NCI-H2227 (cell line): ENCODE results near the gene FAM25G.
"Not testable (repeated sequence)": the region's sequence is repeated elsewhere in the genome, so short reads cannot be mapped to it uniquely, and the experiment has no call there.

Experiments used
- DNase-seq: peaks from one replicate; lab custom pipeline; 2025; ENCODE audit not compliant: unreplicated experiment; lab: John Stamatoyannopoulos, UW

FAM25G gene

GRCh38 chr10:47491600-47491999, at the start of gene FAM25G:
Gene FAM25G (minus strand): TSS chr10:47491700. CDS start chr10:47491674, 26 bp downstream.
- DNase-seq = not testable (repeated sequence)

GRCh38 chr10:47536430-47536829, 44.9 kb upstream of the FAM25G start:
- not testable (repeated sequence) for DNase-seq

GRCh38 chr10:47523475-47523874, 32.0 kb upstream of the FAM25G start, which contains the start of gene AGAP9:
Gene AGAP9 (minus strand): TSS chr10:47523638. CDS start chr10:47523526, 112 bp downstream.
- not testable (repeated sequence) for DNase-seq

DNA sequence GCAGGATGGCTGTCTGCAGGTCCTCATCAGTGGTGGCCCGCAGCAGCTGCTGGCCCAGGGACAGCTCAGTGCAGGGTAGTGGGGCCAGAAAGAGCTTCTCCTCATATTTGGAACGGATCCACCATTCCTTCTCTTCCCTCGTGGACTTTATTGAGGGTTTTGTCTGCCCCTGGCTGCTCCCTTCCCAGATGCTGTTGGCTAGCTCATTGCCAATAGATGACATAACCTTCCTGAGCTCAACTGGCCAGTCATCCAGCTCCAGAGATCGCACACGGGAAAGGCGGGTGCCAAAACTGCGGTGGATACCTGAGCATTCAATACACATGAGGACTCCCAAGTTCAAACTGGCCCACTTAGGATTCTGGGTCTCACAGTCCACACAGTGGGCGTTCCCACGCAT, 10.8 kb upstream of the FAM25G start:
- DNase-seq = not testable (repeated sequence)

- DNase-seq = not testable (repeated sequence)
Measured at GRCh38 chr10:47494226-47494625, 2.7 kb upstream of the FAM25G start.

- DNase-seq = not testable (repeated sequence)
Measured at GRCh38 chr10:47489630-47490029, 1.9 kb downstream of the FAM25G start.

DNA sequence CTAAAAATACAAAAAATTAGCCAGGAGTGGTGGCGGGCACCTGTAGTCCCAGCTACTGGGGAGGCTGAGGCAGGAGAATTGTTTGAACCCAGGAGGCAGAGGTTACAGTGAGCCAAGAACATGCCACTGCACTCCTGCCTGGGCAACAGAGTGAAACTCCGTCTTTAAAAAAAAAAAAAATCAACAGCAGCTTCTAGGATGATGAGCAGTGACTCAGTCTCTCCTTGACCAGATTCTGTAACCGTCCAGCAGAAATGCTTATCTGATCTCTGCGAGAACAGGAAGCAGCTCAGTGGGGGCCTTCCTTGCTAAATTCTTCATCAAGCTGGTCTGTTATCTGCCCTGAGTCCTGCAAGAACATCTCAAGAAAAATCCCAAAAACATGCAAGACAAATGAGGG, 5.6 kb downstream of the FAM25G start:
- not testable (repeated sequence) for DNase-seq

DNA sequence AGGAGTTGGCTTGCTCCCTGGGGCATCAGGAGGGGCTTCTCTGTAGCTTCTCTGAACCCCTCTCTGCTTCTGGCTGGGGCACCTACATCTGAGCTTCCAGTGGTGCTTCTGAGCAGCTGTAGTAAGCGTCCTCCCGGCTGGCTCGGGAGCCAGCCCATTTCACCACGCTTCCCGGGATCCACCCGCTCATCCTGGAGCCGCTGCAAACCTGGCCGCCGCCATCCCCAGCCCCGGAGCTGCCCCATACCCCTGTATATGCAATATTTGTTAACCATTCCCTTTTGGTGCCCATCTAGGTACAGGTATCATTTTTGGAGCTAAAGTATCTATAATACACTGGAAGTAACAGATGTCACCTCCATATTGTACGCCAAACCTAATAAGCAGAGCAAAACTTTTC, 6.7 kb downstream of the FAM25G start:
- DNase-seq = not testable (repeated sequence)

GRCh38 chr10:47483923-47484322, 7.6 kb downstream of the FAM25G start, which contains the start of gene ANXA8:
Gene ANXA8 (minus strand): TSS chr10:47484115. CDS start chr10:47483933, 182 bp downstream.
- DNase-seq = not testable (repeated sequence)

DNA sequence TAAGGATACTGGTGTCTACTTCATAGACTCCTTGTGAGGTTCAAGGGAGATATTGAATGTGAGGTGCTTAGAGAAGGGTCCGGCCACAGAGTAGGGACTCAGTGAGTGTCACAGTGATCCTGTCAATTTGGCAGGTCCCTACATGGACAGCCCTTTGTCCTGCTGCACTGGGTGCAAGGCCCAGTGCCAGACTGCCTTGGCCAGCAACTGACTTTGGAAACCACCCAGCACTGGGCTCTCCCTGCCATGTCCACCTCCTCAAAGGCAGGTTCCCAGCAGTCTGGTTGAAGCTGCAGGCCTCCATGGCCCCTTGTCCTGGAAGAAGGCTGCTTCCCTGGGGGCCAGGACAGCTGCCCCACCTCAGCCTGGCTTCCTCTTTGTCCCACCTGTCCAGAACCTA, 9.1 kb downstream of the FAM25G start:
- DNase-seq = not testable (repeated sequence)

DNA sequence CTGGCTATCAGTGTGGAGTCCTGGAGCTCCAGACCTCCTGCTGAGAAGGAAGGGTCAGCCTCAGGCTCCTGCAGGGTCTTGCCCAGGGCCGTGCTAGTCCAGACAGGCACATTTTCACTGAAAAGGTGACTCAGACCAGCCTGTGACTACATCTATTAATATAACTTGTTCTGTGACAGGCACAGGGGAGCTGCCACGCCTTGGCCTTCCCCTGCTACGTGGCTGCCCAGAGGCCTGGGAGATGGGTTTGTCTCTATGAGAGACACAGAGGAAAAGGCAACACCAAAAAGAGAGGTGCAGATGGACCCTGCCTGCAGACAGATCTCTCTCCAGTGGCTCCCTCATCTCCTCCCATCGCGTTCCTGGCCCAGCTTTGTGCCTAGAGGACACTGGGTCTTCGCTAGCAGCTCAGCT, 9.7 kb downstream of the FAM25G start:
- DNase-seq = not testable (repeated sequence)

GRCh38 chr10:47481182-47481766, 10.2 kb downstream of the FAM25G start:
- not testable (repeated sequence) for DNase-seq

- DNase-seq = not testable (repeated sequence)
Measured at GRCh38 chr10:47480133-47480532, 11.4 kb downstream of the FAM25G start.

- not testable (repeated sequence) for DNase-seq
Measured at GRCh38 chr10:47478114-47478513, 13.4 kb downstream of the FAM25G start.

- DNase-seq = not testable (repeated sequence)
Measured at GRCh38 chr10:47477078-47477477, 14.4 kb downstream of the FAM25G start.

DNA sequence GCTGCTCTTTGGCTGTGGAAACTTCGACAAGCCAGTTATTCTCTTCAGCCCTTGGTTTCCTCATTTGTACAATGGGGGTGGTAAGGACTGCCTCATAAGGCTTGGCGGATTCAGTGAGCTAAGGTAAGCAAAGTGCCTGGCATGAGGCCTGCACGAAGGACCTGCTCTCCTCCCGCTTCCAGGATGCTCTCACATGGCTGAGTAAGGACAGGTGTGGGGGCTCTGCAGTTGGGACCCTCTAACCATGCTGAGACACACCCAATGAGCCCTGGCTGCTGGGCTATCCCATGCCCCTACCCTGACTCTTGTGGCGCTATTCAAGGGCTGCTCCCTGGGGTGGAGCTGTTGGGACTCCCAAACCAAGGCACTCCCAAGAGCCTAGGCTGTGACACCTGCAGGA, 16.4 kb downstream of the FAM25G start:
- not testable (repeated sequence) for DNase-seq

- not testable (repeated sequence) for DNase-seq
Measured at GRCh38 chr10:47473516-47473915, 18.0 kb downstream of the FAM25G start.

GRCh38 chr10:47472647-47473046, 18.9 kb downstream of the FAM25G start:
- not testable (repeated sequence) for DNase-seq

DNA sequence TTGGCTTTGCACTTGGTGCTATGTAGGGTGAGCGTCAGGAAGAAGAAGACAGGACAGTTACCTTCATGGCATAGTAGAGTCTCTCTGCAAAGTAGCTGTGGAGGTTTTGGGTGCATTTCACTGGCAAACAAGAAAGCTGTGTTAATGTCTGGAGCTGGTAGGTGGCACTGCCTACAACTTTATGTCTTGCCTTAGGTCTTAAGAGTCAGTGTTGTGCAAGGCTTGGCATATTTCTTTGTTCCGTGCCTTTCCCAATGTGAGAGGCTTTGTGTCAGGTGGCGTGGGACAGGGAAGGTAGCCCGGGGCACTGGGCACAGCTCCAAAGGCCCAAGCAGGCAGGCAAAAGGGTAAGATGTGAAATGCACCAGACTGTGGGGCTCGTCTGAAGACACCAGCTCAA, 19.4 kb downstream of the FAM25G start:
- not testable (repeated sequence) for DNase-seq

DNA sequence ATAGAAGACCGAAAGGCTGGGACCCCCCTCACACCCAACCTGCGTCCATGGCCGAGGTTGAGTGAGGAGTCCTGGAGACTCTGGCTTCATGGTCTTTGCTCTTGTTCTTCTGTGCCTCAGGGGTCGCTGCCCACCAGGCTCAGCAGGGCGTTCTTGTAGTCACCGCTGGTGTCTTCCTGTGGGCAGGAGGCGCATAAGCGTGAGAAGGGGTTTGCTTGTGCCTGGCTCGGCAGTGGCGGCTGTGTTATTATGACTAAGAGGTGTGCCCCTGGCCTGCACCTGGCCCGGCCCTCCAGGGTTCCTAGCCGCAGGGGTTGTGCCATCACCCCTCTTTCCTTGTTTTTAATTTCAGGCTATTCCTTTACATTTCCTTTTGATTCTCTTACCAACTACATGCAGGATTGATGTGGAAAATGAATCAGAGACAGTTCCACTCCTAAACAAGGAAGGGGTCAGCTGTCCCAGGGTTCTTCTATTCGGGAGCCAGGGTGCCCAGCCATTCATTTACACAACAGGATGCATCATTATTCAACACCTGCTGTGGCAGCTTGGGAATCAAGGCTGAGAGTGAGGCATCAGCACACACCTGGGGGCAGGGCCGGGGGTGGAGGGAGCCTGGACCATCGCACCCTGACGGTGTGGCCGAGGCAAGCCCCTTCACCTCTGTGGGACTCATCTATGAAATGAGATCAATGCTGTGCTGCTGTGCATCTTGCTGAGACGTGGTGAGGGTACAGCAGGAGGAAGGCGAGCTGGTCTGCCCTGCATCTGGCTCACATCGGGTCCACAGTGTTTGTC, 22.6 kb downstream of the FAM25G start:
- DNase-seq = not testable (repeated sequence)

GRCh38 chr10:47467957-47468356, 23.5 kb downstream of the FAM25G start:
- not testable (repeated sequence) for DNase-seq

GRCh38 chr10:47467458-47467857, 24.0 kb downstream of the FAM25G start:
- not testable (repeated sequence) for DNase-seq
